OCI-LY3 (cell line): ENCODE data around the gene CAMTA1.

ENCODE experiments used
- CTCF ChIP-seq: fragments of 200-600, 300-600 bp; sonication (generic); IDR thresholded peaks from 2 replicates; pipeline ENCODE4 v1.5.1; 2014; ENCODE audit warnings: antibody characterized with exemption, low read length, low read depth
- EZH2phosphoT487 ChIP-seq: fragments of 200-600 bp; shearing (Covaris generic); IDR thresholded peaks from 2 replicates; pipeline ENCODE4 v1.6.1; 2018; ENCODE audit warnings: antibody characterized with exemption, mixed run types, low read depth

GRCh38 chr1:7529917-7530316, 744.7 kb downstream of the CAMTA1 start:
- TF ChIP-seq CTCF (no peak), EZH2phosphoT487 (no peak)
